Measurements from ENCODE around the gene PSMD13.
"Not testable (repeated sequence)": the region's sequence is repeated elsewhere in the genome, so short reads cannot be mapped to it uniquely, and the experiment has no call there.

DNA sequence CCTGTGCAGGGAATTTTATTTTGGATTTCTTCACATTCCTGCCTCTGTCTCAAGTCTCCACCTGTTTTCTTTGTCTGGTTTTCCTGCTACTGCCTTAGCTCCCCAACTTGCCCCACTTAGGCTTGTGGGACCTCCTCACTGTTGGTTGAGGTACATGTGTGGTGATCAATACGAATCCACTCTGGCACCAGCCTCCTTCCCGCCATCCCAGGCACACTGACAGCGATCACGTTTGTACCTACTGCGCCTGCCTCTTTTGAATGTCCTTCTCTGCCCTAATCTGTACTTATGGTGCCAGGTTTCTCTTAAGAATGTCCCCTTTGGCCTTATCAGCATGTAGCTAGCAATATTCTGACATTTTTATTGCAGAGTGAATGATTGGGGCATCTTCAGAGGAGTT is 46.2 kb upstream of the PSMD13 start:
- TF ChIP-seq, protein P1, sequence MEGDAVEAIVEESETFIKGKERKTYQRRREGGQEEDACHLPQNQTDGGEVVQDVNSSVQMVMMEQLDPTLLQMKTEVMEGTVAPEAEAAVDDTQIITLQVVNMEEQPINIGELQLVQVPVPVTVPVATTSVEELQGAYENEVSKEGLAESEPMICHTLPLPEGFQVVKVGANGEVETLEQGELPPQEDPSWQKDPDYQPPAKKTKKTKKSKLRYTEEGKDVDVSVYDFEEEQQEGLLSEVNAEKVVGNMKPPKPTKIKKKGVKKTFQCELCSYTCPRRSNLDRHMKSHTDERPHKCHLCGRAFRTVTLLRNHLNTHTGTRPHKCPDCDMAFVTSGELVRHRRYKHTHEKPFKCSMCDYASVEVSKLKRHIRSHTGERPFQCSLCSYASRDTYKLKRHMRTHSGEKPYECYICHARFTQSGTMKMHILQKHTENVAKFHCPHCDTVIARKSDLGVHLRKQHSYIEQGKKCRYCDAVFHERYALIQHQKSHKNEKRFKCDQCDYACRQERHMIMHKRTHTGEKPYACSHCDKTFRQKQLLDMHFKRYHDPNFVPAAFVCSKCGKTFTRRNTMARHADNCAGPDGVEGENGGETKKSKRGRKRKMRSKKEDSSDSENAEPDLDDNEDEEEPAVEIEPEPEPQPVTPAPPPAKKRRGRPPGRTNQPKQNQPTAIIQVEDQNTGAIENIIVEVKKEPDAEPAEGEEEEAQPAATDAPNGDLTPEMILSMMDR (IDR thresholded peaks at IDR 0.05) = not testable (repeated sequence)
- not testable (repeated sequence) for TF ChIP-seq POLR2A (IDR thresholded peaks at IDR 0.05)
